ENCODE data around the gene SRMS. TPM values are rescaled to one million over a fixed set of nuclear protein-coding genes. Genes with fewer than 3 reads are reported as not detected.

SRMS gene
- total and polyA plus RNA-seq, 4 donors: not detected

- H3K4me3 ChIP-seq (ENCODE audit: low read depth in 1 of 3, low read length in 3 of 3): no peak overlapping the region
- H3K36me3 ChIP-seq (ENCODE audit: control insufficient read depth in 4 of 4, insufficient read depth in 3 of 4, low read depth in 1 of 4, low read length in 3 of 4): peaks cover 0 to 21% (median 17%) of the 10 kb centered on the region in 4 donors
- H3K27me3 ChIP-seq (ENCODE audit: control insufficient read depth in 4 of 4, insufficient read depth in 4 of 4, low read length in 3 of 4): no peaks in the 10 kb centered on the region
- no peak for TF ChIP-seq RAD21 (IDR thresholded peaks at IDR 0.05)
- no peak for TF ChIP-seq JUND (IDR thresholded peaks at IDR 0.05)
- TF ChIP-seq RXRA (IDR thresholded peaks at IDR 0.05): no peak
- no peak for TF ChIP-seq GABPA (IDR thresholded peaks at IDR 0.05 in 1 of 2, conservative IDR thresholded peaks at IDR 0.05 in 1 of 2)
- TF ChIP-seq CTCF (IDR thresholded peaks at IDR 0.05; ENCODE audit: low read depth, low read length, missing input control): no peak
- no peak for TF ChIP-seq HNF4A (conservative IDR thresholded peaks at IDR 0.05)
- no peak for TF ChIP-seq FOXA1 (IDR thresholded peaks at IDR 0.05)
- no peak for TF ChIP-seq MAX (IDR thresholded peaks at IDR 0.05)
- no peak for TF ChIP-seq FOXA2 (IDR thresholded peaks at IDR 0.05)
- no peak for TF ChIP-seq ZBTB33 (IDR thresholded peaks at IDR 0.05)
- TF ChIP-seq TAF1 (conservative IDR thresholded peaks at IDR 0.05): no peak
- no peak for TF ChIP-seq YY1 (IDR thresholded peaks at IDR 0.05)
- no peak for TF ChIP-seq EGR1 (IDR thresholded peaks at IDR 0.05; ENCODE audit: low read depth in 2 of 2)
- no peak for TF ChIP-seq ATF3 (IDR thresholded peaks at IDR 0.05)
- no peak for TF ChIP-seq HNF4G (IDR thresholded peaks at IDR 0.05)
- no peak overlapping the region for H3K27ac ChIP-seq (ENCODE audit: low read depth in 1 of 2, low read length in 2 of 2)
- H3K9me3 ChIP-seq (ENCODE audit: control insufficient read depth in 4 of 4, low read length in 3 of 4): peaks cover 0 to 1% (median 0%) of the 10 kb centered on the region in 4 donors
- peaks cover 0 to 2% (median 0%) of the 10 kb centered on the region in 4 donors for H3K4me1 ChIP-seq (ENCODE audit: control insufficient read depth in 4 of 4, insufficient read depth in 4 of 4, low read length in 3 of 4)
- no peak for DNase-seq (ENCODE audit: low spot score)
- no peak overlapping the region for H3K9ac ChIP-seq (ENCODE audit: low read depth in 1 of 2, low read length in 2 of 2)
- WGBS: 90% methylated on average over 23 of the region's 23 CpGs
Measured at GRCh38 chr20:63556873-63557478, 9.4 kb upstream of the SRMS start.

- TF ChIP-seq CTCF (IDR thresholded peaks at IDR 0.05; ENCODE audit: low read depth, low read length, missing input control) (no peak), GABPA (IDR thresholded peaks at IDR 0.05 in 1 of 2, conservative IDR thresholded peaks at IDR 0.05 in 1 of 2) (no peak), TAF1 (conservative IDR thresholded peaks at IDR 0.05) (no peak), SP1 (IDR thresholded peaks at IDR 0.05) (no peak)
- H3K9ac ChIP-seq (ENCODE audit: low read depth in 1 of 2, low read length in 2 of 2): no peak overlapping the region
- no peak overlapping the region for H3K4me3 ChIP-seq (ENCODE audit: low read depth in 1 of 3, low read length in 3 of 3)
- H3K27me3 ChIP-seq (ENCODE audit: control insufficient read depth in 4 of 4, insufficient read depth in 4 of 4, low read length in 3 of 4): no peaks in the 10 kb centered on the region
- DNase-seq (ENCODE audit: low spot score): no peak
- peaks cover 0 to 11% (median 11%) of the 10 kb centered on the region in 4 donors for H3K36me3 ChIP-seq (ENCODE audit: control insufficient read depth in 4 of 4, insufficient read depth in 3 of 4, low read depth in 1 of 4, low read length in 3 of 4)
- H3K9me3 ChIP-seq (ENCODE audit: control insufficient read depth in 4 of 4, low read length in 3 of 4): peaks cover 0 to 1% (median 0%) of the 10 kb centered on the region in 4 donors
- no peak overlapping the region for H3K27ac ChIP-seq (ENCODE audit: low read depth in 1 of 2, low read length in 2 of 2)
- H3K4me1 ChIP-seq (ENCODE audit: control insufficient read depth in 4 of 4, insufficient read depth in 4 of 4, low read length in 3 of 4): peaks cover 0 to 2% (median 0%) of the 10 kb centered on the region in 4 donors
- 94% methylated on average over 45 of the region's 45 CpGs for WGBS
Measured at GRCh38 chr20:63555661-63556381, 8.3 kb upstream of the SRMS start.

All from liver (tissue), 9 donors.